Muscle of arm (tissue), 12 donors: ENCODE data around the gene GRIK4. TPM values are rescaled to one million over a fixed set of nuclear protein-coding genes. Genes with fewer than 3 reads are reported as not detected.

Experiments
- DNase-seq: peaks from one replicate; pipeline ENCODE4 v3.0.0-alpha.2; 2013
- polyA plus RNA-seq, 12 donors: library from polyadenylated mRNA; unstranded; fragments of 120-200 nt; gene quantifications; one replicate each; pipeline ENCODE4 v1.2.1, GENCODE V29; 2013; ENCODE audit not compliant: insufficient read length in 12 of 12

GRIK4 gene
- polyA plus RNA-seq, 12 donors, result 0.21 to 2.0 (median 0.42) TPM; not detected in 2

DNA sequence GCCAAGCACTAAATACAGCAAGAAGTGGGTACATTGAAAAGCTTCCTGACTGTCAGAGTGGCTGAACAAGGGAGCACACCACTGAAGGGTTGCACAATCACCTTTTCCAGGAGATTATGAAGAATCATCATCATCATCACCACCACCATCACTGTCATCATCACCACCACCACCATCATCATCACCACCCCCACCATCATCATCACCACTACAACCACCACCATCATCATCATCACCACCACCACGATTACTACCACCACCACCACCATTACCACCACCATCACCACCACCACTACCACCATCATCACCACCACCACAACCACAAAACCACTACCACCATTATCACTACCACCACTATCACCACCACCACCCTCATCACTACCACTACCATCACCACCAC is 364.4 kb downstream of the GRIK4 start:
- DNase-seq, result no peak

DNA sequence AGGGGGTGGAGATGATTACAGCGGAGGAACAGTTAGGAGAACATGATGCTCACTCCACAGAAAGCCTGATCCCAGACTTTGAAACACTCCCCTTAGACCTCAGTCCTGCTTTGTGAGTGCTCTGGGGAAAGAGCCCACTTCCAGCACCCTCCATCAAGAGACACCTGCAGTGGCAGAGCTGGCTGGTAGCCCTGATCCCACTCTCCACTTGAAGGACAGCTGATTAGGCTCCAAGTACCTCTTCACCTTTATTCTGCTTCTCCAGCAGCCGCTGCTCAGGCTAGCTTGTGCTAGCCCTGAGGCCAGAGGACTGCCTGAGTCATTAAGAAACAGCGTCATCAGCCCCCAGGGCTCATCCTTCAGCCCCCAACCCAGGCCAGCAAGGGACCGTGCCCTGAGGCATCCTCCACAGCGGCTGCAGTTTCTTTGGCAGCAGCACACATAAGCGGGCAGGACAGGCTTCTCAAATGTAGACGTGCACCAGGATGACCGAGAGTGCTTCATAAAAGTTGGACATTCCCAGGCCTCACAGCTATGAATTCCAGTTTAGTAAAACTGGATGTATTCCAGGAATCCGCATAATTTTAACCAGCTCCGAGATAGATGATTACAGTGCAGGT is 366.3 kb downstream of the GRIK4 start:
- no peak for DNase-seq

- no peak for DNase-seq
Observed at GRCh38 chr11:120878781-120879180, 367.2 kb downstream of the GRIK4 start.

GRCh38 chr11:120880498-120881175 is 369.1 kb downstream of the GRIK4 start:
- DNase-seq, result no peak

- no peak for DNase-seq
Observed at GRCh38 chr11:120881596-120881995, 370.0 kb downstream of the GRIK4 start.

DNA sequence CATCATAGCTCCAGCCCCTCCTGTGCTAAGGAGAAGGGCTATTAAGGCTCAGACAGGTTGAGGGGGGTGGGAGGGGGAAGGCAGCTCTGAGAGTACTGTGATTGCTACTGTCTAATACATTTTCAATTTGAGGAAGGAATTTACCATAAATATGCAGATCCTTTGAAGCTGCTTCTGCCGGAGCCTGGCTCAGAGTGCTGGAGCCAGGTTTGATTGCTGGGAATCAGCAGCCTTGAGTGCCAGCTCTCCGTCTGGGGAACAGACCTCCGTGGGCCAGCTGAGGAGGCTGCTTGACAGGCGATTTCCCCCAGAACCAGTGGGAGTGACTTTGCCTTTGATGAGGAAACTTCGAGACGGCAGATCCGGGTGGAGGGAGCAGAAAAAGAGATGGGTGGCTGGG is 370.6 kb downstream of the GRIK4 start:
- DNase-seq, result no peak

DNA sequence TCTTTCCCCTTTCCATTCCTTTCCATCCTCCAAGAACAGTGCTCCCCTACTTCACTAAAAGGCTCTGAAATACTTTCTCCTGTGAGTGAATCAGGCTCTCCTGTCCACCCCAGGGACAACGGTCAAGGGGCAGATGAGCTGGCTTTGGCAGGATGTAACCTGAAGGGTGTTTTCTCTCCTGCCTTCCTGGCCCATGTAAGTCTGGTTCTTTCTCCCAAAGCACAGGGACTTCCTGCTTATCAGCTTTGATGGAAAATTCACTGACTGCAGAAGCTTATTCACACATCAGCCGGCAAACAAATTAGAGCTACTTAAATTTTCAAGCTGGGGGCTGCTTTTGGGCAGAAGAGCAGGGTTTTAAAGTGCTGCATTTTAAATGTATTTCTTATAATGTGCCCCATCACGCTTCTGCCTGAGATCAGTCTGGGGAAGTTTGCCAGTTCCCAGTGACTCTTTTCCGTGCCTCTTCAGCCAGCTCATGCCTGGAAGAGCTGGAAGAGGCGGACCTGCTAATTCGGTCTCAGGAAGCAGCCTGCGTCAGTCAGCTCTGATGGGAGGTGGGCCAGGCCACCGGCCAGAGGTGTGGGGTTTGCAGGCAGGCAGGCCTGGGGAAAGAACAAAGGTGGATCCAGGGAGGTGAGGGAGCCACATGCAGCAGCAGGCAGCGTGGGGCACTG is 372.0 kb downstream of the GRIK4 start:
- DNase-seq, result peak; percentile 69

DNA sequence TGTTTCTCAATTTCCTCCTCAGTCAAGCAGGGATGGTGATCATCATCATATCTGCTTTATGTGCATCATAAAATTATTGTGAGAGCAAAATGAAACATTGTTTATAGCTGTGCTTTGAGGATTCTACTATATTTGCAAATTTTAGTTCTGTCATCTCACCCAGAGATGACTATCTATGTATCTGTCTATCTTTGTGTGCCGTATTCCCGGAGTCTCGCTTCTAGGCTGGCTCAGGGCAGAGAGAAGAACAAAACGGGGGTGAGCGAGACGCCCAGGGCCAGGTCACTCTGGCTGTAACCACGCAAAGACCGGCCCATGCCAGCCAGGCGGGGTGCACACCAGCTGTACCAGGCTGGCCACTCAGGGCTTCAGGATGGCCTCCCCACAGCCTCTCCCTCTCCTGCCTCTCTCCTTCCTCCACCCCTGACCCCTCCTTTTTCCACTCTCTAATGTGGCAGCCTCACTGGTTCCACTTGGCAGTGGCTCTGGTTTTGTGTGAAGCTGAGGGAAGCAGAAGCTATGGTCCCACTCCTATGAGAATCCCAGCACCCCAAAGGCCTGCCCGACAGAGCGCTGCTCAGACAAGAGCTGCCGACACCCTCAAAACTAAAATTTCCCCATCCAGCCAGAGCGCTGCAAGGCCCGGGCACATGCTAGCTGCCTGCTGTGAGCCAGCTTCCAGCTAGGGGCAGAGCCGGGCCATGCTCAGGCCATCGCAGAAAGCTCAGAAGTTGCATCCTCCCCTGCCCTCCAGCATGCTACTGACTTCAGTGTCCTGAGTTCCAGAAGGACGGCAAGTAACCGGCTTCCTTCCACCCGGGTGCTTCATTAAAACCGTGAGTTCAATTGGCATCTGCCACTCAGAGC is 372.8 kb downstream of the GRIK4 start:
- no peak for DNase-seq

- DNase-seq, result no peak
Observed at GRCh38 chr11:120890609-120891320, 379.2 kb downstream of the GRIK4 start.

DNA sequence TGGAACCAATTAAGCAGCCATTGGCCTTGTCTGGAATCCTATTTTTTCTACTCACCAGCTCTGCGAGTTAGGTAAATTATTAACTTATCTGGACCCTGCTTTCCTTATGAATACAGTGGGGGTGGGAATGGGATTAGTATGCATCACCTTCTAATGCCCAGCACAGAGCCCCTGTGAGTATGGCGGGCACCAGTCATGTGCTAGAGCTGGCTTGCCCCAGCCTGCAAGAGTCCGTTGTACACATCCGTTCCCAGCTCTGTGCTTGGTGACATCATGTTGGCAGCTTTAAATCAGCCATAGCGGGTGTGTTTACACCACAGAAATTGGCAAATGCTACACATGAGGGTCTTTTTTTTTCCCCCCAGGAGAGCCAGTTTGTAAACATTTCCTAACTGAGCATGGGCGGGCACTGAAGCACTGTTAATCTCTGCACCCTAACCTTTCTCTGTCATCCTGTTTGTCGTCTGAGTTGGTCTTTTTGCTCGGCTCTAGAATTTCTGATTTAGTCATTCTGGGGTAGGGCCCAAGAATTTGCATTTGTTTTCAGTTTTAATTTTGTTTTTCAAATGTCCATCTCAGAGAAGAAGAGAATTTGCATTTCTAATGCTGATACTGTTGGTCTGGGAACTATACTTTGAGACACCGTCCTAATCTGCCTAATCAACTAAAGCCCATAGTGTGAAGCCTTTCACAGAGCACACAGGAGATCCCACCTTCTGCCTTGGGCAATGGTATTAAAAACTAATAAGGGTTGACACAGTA is 382.1 kb downstream of the GRIK4 start:
- DNase-seq, result no peak

DNA sequence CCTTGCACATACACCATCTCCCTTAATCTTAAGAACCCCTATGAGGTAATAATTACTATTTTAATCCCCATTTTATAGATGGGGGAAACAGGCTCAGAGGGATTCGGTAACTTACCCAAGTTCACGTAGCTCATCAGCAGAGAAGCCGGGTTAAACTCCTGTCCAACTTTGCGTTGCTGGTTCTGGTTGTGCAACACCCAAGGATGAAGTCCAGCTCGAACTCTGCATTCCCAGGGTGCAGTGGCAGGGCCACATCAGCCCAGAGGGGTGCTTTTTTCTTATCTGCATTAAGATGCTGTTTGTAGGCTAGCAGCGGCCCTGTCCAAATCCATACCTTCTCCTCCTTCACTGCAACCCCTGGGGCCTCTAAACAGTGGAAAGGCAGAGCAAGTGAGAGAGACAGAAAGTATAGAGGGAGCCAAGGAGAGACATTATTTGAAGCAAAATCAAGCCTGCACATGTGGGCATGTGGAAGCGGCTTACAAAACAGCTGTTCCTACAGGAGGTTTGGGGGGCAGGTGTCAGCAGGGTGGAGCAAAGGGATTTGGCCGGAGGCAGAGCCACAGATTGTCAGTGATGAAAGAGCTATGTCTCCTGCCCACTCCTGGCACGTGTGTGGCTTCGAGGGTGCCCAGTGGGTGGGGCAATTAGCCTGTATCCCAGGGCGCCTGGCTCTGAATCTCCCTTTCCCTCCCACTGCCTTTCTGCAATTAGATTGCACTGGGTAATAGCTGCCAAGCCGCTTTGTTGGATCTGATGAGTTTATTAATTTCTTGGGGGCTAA is 382.8 kb downstream of the GRIK4 start:
- no peak for DNase-seq

GRCh38 chr11:120896687-120897086 is 385.1 kb downstream of the GRIK4 start:
- no peak for DNase-seq

GRCh38 chr11:120898568-120898967 is 387.0 kb downstream of the GRIK4 start:
- DNase-seq, result no peak

DNA sequence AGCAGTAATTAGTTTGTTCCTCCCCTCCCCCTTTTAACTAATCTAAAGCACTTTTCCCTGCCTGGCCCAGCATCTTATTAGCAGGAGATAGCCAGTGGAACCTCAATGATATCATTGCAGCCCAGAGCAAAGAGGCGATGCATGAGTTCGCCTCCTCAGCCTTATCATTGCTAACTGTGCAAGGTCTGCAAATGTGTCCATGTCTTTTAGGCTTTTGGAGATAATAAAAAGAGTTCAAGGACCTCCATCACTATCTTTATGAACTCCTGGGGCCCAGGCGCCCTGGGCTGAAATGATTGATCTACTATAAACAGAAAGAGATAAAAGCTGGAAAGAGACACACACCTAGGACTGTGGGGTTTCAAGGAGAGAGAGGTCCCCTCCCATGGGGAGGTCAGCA is 388.2 kb downstream of the GRIK4 start:
- DNase-seq, result no peak

- no peak for DNase-seq
Observed at GRCh38 chr11:120900643-120901042, 389.1 kb downstream of the GRIK4 start.

DNA sequence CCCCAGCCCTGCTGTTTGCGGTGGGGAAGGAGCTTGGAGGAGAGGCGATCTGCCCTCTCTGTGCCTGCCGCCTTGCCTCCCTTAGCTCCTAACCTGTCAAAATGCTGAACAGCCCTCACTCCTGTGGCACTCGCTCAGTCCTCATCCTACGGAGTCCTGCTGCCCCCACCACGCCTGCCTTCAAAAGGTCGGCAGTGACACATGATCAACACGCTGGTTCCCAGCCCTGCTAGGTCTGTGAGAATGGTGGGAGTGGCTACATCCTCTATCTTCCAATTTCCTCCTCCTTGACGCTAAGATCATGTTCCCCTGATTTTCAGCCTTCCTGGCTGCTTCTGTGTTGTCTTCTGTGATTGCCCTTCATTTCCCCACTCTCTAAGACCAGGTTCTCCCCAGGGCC is 392.1 kb downstream of the GRIK4 start:
- no peak for DNase-seq

DNA sequence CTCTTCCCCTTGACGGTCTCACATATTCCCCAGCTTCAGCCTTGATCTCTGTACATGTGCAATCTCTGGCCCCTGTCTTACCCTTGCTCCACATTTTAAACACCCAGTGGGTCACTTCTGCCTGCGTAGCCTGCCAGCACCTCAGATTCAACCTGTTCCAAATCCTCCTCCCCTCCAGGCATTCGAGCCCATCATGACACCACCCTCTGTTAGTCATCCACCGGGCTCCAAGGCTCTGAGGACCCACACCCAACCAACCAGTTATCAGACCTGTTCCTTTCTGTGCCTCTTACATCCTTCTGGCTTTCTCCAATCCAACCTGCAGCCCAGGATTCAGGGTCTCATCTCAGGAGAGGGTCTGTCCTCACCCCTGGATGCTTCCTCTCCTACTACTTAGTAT is 392.6 kb downstream of the GRIK4 start:
- DNase-seq, result no peak

DNA sequence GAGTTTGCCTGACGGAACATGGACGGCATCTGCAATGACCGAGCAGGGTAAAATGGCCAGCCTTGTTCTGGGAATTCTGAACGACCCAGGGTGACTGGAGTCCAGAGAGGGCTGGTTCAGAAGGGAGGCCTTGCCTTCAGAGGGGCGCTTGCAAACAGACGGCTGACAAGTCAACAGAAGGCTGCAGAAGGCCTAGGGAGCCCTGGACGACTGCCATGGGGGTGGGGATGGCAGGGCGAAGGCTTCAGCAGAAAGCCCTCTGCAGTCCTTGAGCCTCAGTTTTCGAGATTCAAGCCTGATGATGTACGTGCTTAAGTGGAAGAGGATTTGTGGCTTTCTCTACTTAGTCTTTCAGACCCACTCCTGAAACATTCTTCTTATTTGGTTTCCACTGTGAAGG is 395.2 kb downstream of the GRIK4 start:
- DNase-seq, result no peak

GRCh38 chr11:120907971-120908370 is 396.4 kb downstream of the GRIK4 start:
- DNase-seq, result no peak
